HEK293T (cell line): ENCODE results near the gene PWWP2A.
"Not testable (repeated sequence)": the region's sequence is repeated elsewhere in the genome, so short reads cannot be mapped to it uniquely, and the experiment has no call there.

Experiments used
- CTCF ChIA-PET: fragments of 350-600 bp; formaldehyde crosslinking; extraction: SDS; loops from one replicate; lab custom pipeline; 2021; ENCODE audit warnings: antibody characterized with exemption, inconsistent platforms; lab: Yijun Ruan, JAX
- POLR2A ChIA-PET: fragments of 350-600 bp; formaldehyde crosslinking; extraction: SDS; loops from one replicate; lab custom pipeline; 2020; ENCODE audit warnings: antibody characterized with exemption, inconsistent platforms; lab: Yijun Ruan, JAX
- DNase-seq: peaks from one replicate; pipeline ENCODE4 v3.0.0; 2012; ENCODE audit warnings: mixed read lengths; ENCODE audit errors: extremely low spot score
- ARNT ChIP-seq: fragments of 450-650 bp; IDR thresholded peaks from 2 replicates; pipeline ENCODE4 v1.6.1; 2017; ENCODE audit warnings: mild to moderate bottlenecking
- BHLHE40 ChIP-seq: fragments of 450-650 bp; IDR thresholded peaks from 2 replicates; pipeline ENCODE4 v1.6.1; 2016; ENCODE audit warnings: mild to moderate bottlenecking, moderate library complexity, borderline replicate concordance
- CTBP1 ChIP-seq: fragments of 450-650 bp; IDR thresholded peaks from 2 replicates; pipeline ENCODE4 v1.6.1; 2016; ENCODE audit warnings: borderline replicate concordance
- ELF4 ChIP-seq: fragments of 450-650 bp; IDR thresholded peaks from 2 replicates; pipeline ENCODE4 v1.6.1; 2017; ENCODE audit warnings: antibody characterized with exemption
- FOXA1 ChIP-seq: fragments of 450-650 bp; IDR thresholded peaks from 2 replicates; pipeline ENCODE4 v1.6.1; 2016; ENCODE audit warnings: mild to moderate bottlenecking
- FOXK2 ChIP-seq: fragments of 450-650 bp; IDR thresholded peaks from 2 replicates; pipeline ENCODE4 v1.6.1; 2016; ENCODE audit warnings: mild to moderate bottlenecking
- FOXM1 ChIP-seq: fragments of 450-650 bp; IDR thresholded peaks from 2 replicates; pipeline ENCODE4 v1.6.1; 2017; ENCODE audit warnings: mild to moderate bottlenecking, borderline replicate concordance
- HDGF ChIP-seq: fragments of 450-650 bp; IDR thresholded peaks from 2 replicates; pipeline ENCODE4 v1.6.1; 2017; ENCODE audit warnings: antibody characterized with exemption, borderline replicate concordance
- L3MBTL2 ChIP-seq: fragments of 450-650 bp; conservative IDR thresholded peaks from 2 replicates; pipeline ENCODE4 v1.6.1; 2016; ENCODE audit warnings: mild to moderate bottlenecking
- LEF1 ChIP-seq: fragments of 450-650 bp; IDR thresholded peaks from 2 replicates; pipeline ENCODE4 v1.6.1; 2017; ENCODE audit warnings: mild to moderate bottlenecking, borderline replicate concordance
- NFRKB ChIP-seq: fragments of 450-650 bp; IDR thresholded peaks from 2 replicates; pipeline ENCODE4 v1.6.1; 2016; ENCODE audit warnings: mild to moderate bottlenecking, moderate library complexity
- SP1 ChIP-seq: fragments of 450-650 bp; IDR thresholded peaks from 2 replicates; pipeline ENCODE4 v1.6.1; 2017
- SUZ12 ChIP-seq: fragments of 450-650 bp; IDR thresholded peaks from 2 replicates; pipeline ENCODE4 v1.6.1; 2016; ENCODE audit warnings: mild to moderate bottlenecking
- TARDBP ChIP-seq: fragments of 450-650 bp; IDR thresholded peaks from 2 replicates; pipeline ENCODE4 v1.6.1; 2016
- ZNF384 ChIP-seq: fragments of 450-650 bp; IDR thresholded peaks from 2 replicates; pipeline ENCODE4 v1.6.1; 2016
- TF ChIP-seq, protein P1 (sequence below): fragments of 450-650 bp; IDR thresholded peaks from 2 replicates; pipeline ENCODE4 v1.6.1; 2016

The PWWP2A gene

DNA sequence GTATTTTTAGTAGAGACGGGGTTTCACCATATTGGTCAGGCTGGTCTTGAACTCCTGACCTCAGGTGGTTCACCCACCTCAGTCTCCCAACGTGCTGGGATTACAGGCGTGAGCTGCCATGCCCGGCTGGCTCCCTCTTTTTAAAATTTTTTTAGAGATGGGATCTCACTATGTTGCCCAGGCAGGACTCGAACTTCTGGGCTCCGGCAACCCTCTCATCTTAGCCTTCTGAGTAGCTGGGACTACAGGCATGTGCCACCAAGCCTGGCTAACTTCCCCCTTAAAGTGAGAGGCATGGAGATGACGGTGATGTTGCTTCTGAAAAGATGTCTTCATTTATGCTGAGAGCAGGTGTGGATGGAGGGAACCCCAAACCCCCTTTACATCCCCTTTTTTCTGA, 43.7 kb upstream of the PWWP2A start:
- no peak for DNase-seq
- POLR2A ChIA-PET: no interaction called here
- CTCF ChIA-PET: no interaction called here
- TF ChIP-seq FOXM1: no peak
- no peak for TF ChIP-seq ZNF384
- TF ChIP-seq HDGF: no peak
- no peak for TF ChIP-seq SUZ12
- no peak for TF ChIP-seq ARNT
- no peak for TF ChIP-seq SP1
- TF ChIP-seq TARDBP: no peak
- no peak for TF ChIP-seq CTBP1
- no peak for TF ChIP-seq FOXA1
- no peak for TF ChIP-seq FOXK2
- no peak for TF ChIP-seq L3MBTL2
- TF ChIP-seq, protein P1, sequence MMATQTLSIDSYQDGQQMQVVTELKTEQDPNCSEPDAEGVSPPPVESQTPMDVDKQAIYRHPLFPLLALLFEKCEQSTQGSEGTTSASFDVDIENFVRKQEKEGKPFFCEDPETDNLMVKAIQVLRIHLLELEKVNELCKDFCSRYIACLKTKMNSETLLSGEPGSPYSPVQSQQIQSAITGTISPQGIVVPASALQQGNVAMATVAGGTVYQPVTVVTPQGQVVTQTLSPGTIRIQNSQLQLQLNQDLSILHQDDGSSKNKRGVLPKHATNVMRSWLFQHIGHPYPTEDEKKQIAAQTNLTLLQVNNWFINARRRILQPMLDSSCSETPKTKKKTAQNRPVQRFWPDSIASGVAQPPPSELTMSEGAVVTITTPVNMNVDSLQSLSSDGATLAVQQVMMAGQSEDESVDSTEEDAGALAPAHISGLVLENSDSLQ: no peak
- TF ChIP-seq NFRKB: no peak
- TF ChIP-seq ELF4: no peak
- no peak for TF ChIP-seq BHLHE40
- no peak for TF ChIP-seq LEF1

DNA sequence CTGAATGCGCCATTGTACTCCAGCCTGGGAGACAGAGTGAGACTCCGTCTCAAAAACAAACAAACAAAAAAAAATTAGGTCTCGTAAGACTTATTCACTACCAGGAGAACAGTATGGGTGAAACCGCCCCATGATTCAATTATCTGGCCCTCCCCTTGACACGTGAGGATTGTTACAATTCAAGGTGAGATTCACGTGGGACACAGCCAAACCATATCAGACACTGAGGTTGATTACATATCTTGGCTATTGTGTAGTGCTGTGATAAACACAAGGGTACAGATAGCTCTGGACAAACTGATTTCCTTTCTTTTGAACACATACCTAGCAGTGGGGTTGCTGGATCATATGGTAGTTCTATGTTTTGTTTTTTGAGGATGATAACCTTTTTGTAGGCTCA, 42.4 kb upstream of the PWWP2A start:
- ChIA-PET CTCF (no interaction called here), POLR2A (no interaction called here)
- no peak for TF ChIP-seq ZNF384
- TF ChIP-seq FOXA1: no peak
- TF ChIP-seq FOXK2: no peak
- TF ChIP-seq, protein P1: no peak
- no peak for TF ChIP-seq HDGF
- TF ChIP-seq BHLHE40: no peak
- TF ChIP-seq TARDBP: no peak
- TF ChIP-seq FOXM1: no peak
- no peak for TF ChIP-seq ELF4
- TF ChIP-seq CTBP1: no peak
- no peak for TF ChIP-seq SP1
- no peak for TF ChIP-seq LEF1
- no peak for TF ChIP-seq NFRKB
- no peak for TF ChIP-seq L3MBTL2
- TF ChIP-seq SUZ12: no peak
- no peak for TF ChIP-seq ARNT
- DNase-seq: no peak

DNA sequence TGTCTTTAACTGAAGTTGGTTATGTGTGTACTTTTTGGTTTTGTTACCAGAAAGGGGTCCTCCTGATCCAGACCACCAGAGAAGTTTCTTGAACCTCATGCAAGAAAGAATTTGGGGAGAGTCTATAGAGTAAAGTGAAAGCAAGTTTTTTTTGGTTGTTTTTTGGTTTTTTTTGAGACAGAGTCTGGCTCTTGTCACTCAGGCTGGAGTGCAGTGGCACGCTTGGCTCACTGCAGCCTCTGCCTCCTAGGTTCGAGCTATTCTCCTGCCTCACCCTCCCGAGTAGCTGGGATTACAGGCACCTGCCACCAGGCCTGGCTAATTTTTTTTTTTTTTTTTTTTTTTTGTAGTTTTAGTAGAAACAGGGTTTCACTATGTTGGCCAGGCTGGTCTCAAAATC, 41.6 kb upstream of the PWWP2A start:
- DNase-seq, CTCF ChIA-PET, POLR2A ChIA-PET: not testable (repeated sequence)

DNA sequence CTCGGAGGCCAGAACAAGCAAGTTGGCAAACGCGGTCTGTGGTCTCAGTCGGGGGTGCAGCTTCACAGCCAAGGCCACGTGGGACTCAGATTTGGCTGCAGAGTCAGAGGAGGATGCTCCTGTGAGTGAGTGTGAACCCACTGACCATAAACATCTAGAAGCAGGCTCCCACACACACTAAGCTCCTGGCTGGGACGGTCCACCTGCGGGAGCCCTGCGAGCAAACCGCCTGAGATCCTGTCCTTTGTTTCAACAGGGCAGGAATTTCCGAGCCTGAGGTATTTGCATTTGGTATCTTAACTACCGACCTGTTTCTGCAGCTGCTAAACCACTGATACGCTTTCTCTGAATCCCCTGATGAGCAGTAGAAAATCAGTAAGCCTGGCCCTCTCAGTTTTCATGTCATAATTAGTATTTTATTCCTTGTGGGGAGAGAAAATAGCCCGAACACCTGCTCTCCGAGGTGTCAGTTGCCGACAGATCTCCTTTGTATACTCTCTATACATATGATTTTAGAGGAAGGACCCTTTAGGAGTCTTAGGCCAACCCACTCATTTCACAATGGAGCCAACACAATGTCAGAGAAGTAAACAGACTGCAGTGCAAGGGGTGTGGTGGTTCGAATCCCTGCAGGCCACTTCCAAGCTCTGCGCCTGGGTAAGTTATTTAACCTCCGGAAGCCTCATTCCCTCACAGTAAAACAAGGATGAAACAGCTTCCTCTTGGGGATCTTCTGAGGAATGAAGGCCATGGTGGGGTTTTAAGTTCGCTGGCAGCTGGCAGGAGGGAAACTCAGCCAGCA, 40.9 kb upstream of the PWWP2A start:
- TF ChIP-seq SP1 (no peak), HDGF (no peak)
- ChIA-PET CTCF (interaction anchor here (1.0 kb wide), 1 partner anchor 25 kb away, joined by 3 read pairs; no protein-coding TSS in a partner anchor), POLR2A (no interaction called here)
- DNase-seq: no peak

DNA sequence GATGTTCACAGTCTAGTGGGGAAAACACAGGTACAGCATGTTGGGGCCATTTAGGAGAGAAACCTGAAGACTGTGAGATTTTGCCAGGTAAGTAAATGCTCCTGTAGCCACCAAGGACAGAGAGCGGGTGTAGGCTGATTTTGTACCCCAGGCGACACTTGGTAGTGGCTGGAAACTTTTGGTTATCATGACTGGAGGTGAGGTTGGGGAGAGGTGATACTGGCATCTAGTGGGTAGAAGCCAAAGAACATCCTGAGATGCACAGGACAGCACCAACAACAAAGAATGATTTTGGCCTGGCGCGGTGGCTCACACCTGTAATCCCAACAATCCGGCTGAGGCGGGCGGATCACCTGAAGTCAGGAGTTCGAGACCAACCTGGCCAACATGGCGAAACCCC, 38.8 kb upstream of the PWWP2A start:
- DNase-seq: no peak
- ChIA-PET POLR2A (no interaction called here), CTCF (no interaction called here)
- TF ChIP-seq FOXA1 (no peak), ELF4 (no peak), TARDBP (no peak), BHLHE40 (no peak), NFRKB (no peak), FOXM1 (no peak), FOXK2 (no peak), LEF1 (no peak), CTBP1 (no peak), ZNF384 (no peak), L3MBTL2 (no peak), HDGF (no peak), SP1 (no peak), SUZ12 (no peak), ARNT (no peak)
- TF ChIP-seq, protein P1: no peak

DNA sequence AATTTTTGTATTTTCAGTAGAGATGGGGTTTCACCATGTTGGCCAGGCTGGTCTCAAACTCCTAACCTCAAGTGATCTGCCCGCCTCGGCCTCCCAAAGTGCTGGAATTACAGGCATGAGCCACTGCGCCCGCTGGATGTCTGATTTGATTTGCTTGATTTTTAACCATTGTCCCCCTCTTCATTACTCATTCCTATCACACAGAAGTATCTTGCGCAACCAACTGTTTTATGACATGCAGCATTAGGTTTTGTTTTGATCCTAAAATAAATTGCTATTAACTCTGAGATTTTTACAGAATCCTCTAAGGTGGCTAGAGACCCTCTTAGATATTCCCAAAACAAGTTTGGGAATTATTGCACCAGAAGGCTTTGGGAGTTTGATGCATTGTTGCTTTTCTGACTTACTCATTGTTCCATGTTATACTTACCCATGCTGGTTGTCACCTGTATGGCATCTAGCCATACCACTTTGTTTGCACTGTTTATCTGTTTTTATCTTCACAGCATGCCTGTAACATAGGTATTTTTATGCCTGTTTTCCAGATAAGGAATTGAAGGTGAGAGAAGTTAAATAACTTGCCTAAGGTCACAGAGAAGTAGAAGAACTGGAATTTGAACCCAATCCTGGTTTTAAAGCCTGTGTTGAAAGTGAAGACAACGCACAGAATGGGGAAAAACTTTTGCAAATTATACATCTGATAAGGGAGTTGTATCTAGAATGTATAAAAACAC, 35.9 kb upstream of the PWWP2A start:
- DNase-seq: no peak
- CTCF ChIA-PET: interaction anchor here (0.6 to 0.7 kb wide), 2 partner anchors 36 to 999 kb away, joined by 3 read pairs; no protein-coding TSS in a partner anchor
- POLR2A ChIA-PET: no interaction called here
- no peak for TF ChIP-seq L3MBTL2
- no peak for TF ChIP-seq NFRKB
- TF ChIP-seq ELF4: no peak
- TF ChIP-seq FOXM1: no peak
- no peak for TF ChIP-seq LEF1
- no peak for TF ChIP-seq HDGF
- TF ChIP-seq SP1: no peak
- no peak for TF ChIP-seq BHLHE40
